Vagina (tissue), 2 donors: Measurements from ENCODE around the gene PIEZO1.

Experiments used
- CTCF ChIP-seq, 3 experiments: fragments of 450-650 bp in 2 of 3; fragments of 200-600 bp in 1 of 3; sonication (generic) in 1 of 3; IDR thresholded peaks; one replicate each; pipeline ENCODE4 v1.5.1; 2017 to 2019; ENCODE audit warnings: antibody characterized with exemption in 3 of 3, mild to moderate bottlenecking in 2 of 3, moderate library complexity in 2 of 3
- POLR2A ChIP-seq, 2 donors: fragments of 450-650 bp; IDR thresholded peaks; one replicate each; pipeline ENCODE4 v1.6.1; 2017; ENCODE audit warnings: antibody characterized with exemption in 2 of 2, mild to moderate bottlenecking in 2 of 2, moderate library complexity in 2 of 2

- TF ChIP-seq POLR2A (IDR thresholded peaks at IDR 0.05) (no peak), CTCF (IDR thresholded peaks at IDR 0.05) (no peak)
Measured at GRCh38 chr16:88778541-88779065, 6.4 kb downstream of the PIEZO1 start.
